ENCODE data around the gene SLC44A4.
"Not testable (repeated sequence)": the region's sequence is repeated elsewhere in the genome, so short reads cannot be mapped to it uniquely, and the experiment has no call there.

SLC44A4 gene

GRCh38 chr6:31878726-31879125 lies at the start of gene SLC44A4:
Gene SLC44A4 (minus strand): TSS chr6:31878997. CDS start chr6:31878980, 17 bp downstream.
- DNase-seq (ENCODE audit: low read depth): no peak

- no peak for DNase-seq (ENCODE audit: low read depth)
Measured at GRCh38 chr6:31928672-31928939, 49.8 kb upstream of the SLC44A4 start.

- no peak for DNase-seq (ENCODE audit: low read depth)
Measured at GRCh38 chr6:31927863-31928671, 49.3 kb upstream of the SLC44A4 start.

- DNase-seq (ENCODE audit: low read depth): no peak
Measured at GRCh38 chr6:31927242-31927862, 48.6 kb upstream of the SLC44A4 start, which contains the start of gene C2. Gene C2 (plus strand): TSS chr6:31927717. CDS start chr6:31927753, 36 bp downstream.

GRCh38 chr6:31922942-31923341 lies 44.1 kb upstream of the SLC44A4 start:
- DNase-seq (ENCODE audit: low read depth): no peak

- DNase-seq (ENCODE audit: low read depth): no peak
Measured at GRCh38 chr6:31920811-31921210, 42.0 kb upstream of the SLC44A4 start.

- no peak for DNase-seq (ENCODE audit: low read depth)
Measured at GRCh38 chr6:31919624-31920303, 41.0 kb upstream of the SLC44A4 start.

- DNase-seq (ENCODE audit: low read depth): no peak
Measured at GRCh38 chr6:31918069-31918720, 39.4 kb upstream of the SLC44A4 start.

- DNase-seq (ENCODE audit: low read depth): no peak
Measured at GRCh38 chr6:31915756-31916155, 37.0 kb upstream of the SLC44A4 start.

GRCh38 chr6:31915351-31915750 lies 36.6 kb upstream of the SLC44A4 start:
- no peak for DNase-seq (ENCODE audit: low read depth)

GRCh38 chr6:31911826-31912585 lies 33.2 kb upstream of the SLC44A4 start:
- DNase-seq (ENCODE audit: low read depth): no peak

GRCh38 chr6:31909298-31909697 lies 30.5 kb upstream of the SLC44A4 start:
- not testable (repeated sequence) for DNase-seq (ENCODE audit: low read depth)

- no peak for DNase-seq (ENCODE audit: low read depth)
Measured at GRCh38 chr6:31908791-31909190, 30.0 kb upstream of the SLC44A4 start.

- not testable (repeated sequence) for DNase-seq (ENCODE audit: low read depth)
Measured at GRCh38 chr6:31908255-31908654, 29.5 kb upstream of the SLC44A4 start.

GRCh38 chr6:31907158-31907813 lies 28.5 kb upstream of the SLC44A4 start:
- DNase-seq (ENCODE audit: low read depth): no peak

GRCh38 chr6:31906727-31907126 lies 27.9 kb upstream of the SLC44A4 start:
- DNase-seq (ENCODE audit: low read depth): not testable (repeated sequence)

GRCh38 chr6:31906122-31906521 lies 27.3 kb upstream of the SLC44A4 start:
- DNase-seq (ENCODE audit: low read depth): no peak

GRCh38 chr6:31905041-31905440 lies 26.2 kb upstream of the SLC44A4 start:
- no peak for DNase-seq (ENCODE audit: low read depth)

GRCh38 chr6:31903957-31904356 lies 25.2 kb upstream of the SLC44A4 start:
- DNase-seq (ENCODE audit: low read depth): no peak

GRCh38 chr6:31901953-31902643 lies 23.3 kb upstream of the SLC44A4 start, which contains the start of gene ZBTB12:
Gene ZBTB12 (minus strand): TSS chr6:31902086. CDS start chr6:31901305, 781 bp downstream.
- DNase-seq (ENCODE audit: low read depth): peak; percentile 52
